ENCODE data around the gene PRDM2. TPM values are rescaled to one million over a fixed set of nuclear protein-coding genes. Genes with fewer than 3 reads are reported as not detected.

PRDM2 gene
- total RNA-seq, 1 experiment from 2014 or later = 7.1 TPM

- DNase-seq (ENCODE audit: low read depth) = no peak
Measured at GRCh38 chr1:13763991-13764390, 64.0 kb downstream of the PRDM2 start.

- no peak for DNase-seq (ENCODE audit: low read depth)
Measured at GRCh38 chr1:13764588-13765332, 64.8 kb downstream of the PRDM2 start.

GRCh38 chr1:13766592-13767564, 66.9 kb downstream of the PRDM2 start:
- DNase-seq (ENCODE audit: low read depth) = peak; percentile 61

GRCh38 chr1:13769212-13769611, 69.2 kb downstream of the PRDM2 start:
- DNase-seq (ENCODE audit: low read depth) = no peak

GRCh38 chr1:13769830-13770229, 69.8 kb downstream of the PRDM2 start:
- DNase-seq (ENCODE audit: low read depth) = no peak

GRCh38 chr1:13770743-13771142, 70.8 kb downstream of the PRDM2 start:
- no peak for DNase-seq (ENCODE audit: low read depth)

- DNase-seq (ENCODE audit: low read depth) = no peak
Measured at GRCh38 chr1:13771745-13772144, 71.8 kb downstream of the PRDM2 start.

GRCh38 chr1:13772271-13772670, 72.3 kb downstream of the PRDM2 start:
- DNase-seq (ENCODE audit: low read depth) = no peak

GRCh38 chr1:13774121-13774520, 74.1 kb downstream of the PRDM2 start:
- DNase-seq (ENCODE audit: low read depth) = no peak

GRCh38 chr1:13775459-13775858, 75.5 kb downstream of the PRDM2 start:
- no peak for DNase-seq (ENCODE audit: low read depth)

- DNase-seq (ENCODE audit: low read depth) = no peak
Measured at GRCh38 chr1:13775916-13776315, 75.9 kb downstream of the PRDM2 start.

- no peak for DNase-seq (ENCODE audit: low read depth)
Measured at GRCh38 chr1:13778431-13778830, 78.4 kb downstream of the PRDM2 start.

- DNase-seq (ENCODE audit: low read depth) = peak; percentile 9
Measured at GRCh38 chr1:13779930-13780329, 79.9 kb downstream of the PRDM2 start.

- DNase-seq (ENCODE audit: low read depth) = no peak
Measured at GRCh38 chr1:13780780-13781179, 80.8 kb downstream of the PRDM2 start.

- DNase-seq (ENCODE audit: low read depth) = no peak
Measured at GRCh38 chr1:13781228-13781627, 81.2 kb downstream of the PRDM2 start.

- DNase-seq (ENCODE audit: low read depth) = no peak
Measured at GRCh38 chr1:13781907-13782633, 82.1 kb downstream of the PRDM2 start.

- DNase-seq (ENCODE audit: low read depth) = no peak
Measured at GRCh38 chr1:13782634-13783360, 82.8 kb downstream of the PRDM2 start.

GRCh38 chr1:13783551-13783950, 83.6 kb downstream of the PRDM2 start:
- no peak for DNase-seq (ENCODE audit: low read depth)

- no peak for DNase-seq (ENCODE audit: low read depth)
Measured at GRCh38 chr1:13784971-13785370, 85.0 kb downstream of the PRDM2 start.

- no peak for DNase-seq (ENCODE audit: low read depth)
Measured at GRCh38 chr1:13786541-13786940, 86.6 kb downstream of the PRDM2 start.

GRCh38 chr1:13788795-13789194, 88.8 kb downstream of the PRDM2 start:
- no peak for DNase-seq (ENCODE audit: low read depth)
